ENCODE data around the gene GDA.
A peak's percentile ranks its signal among the peaks of the same experiment; 100 is the strongest.

The GDA gene

DNA sequence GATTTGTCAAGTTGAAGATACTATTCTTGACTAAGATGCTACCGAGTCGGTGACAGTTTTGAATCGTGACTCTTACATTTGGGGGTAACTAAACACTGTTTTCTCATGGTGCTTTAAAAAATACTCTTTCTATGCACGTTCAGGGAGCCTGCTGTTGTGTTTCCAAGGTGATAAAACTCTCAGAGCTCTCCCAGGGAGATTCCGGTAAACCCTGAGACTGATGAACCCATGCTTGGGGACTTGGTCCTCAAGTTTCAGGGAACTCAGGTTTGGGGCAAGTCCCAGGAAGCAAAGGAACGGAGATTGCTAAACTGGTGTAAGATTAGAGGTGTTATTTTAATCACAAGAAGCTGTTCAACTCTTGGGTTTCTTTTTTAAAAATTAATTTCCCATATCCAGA lies 1.4 kb downstream of the GDA start:
- no peak for DNase-seq (ENCODE audit: low read depth)

DNA sequence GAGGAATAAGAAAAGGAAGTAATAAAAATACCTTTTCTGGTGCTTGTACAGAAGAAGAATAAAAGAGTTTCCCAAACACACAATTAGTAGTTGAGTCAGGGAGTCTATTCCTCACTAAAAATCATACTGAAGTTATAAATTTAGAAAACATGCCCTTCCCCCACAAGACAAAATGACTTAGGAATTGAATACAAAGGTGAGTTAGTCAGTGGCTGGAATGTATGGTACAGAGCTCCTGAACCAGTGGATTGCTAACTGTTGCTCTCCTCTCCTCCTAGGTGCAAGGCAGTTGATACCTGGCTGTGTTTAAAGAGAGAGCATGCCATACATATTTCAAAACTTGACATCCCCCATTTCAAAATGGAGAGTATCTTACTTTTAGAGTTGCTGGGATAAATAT lies 1.9 kb downstream of the GDA start:
- no peak for DNase-seq (ENCODE audit: low read depth)

DNA sequence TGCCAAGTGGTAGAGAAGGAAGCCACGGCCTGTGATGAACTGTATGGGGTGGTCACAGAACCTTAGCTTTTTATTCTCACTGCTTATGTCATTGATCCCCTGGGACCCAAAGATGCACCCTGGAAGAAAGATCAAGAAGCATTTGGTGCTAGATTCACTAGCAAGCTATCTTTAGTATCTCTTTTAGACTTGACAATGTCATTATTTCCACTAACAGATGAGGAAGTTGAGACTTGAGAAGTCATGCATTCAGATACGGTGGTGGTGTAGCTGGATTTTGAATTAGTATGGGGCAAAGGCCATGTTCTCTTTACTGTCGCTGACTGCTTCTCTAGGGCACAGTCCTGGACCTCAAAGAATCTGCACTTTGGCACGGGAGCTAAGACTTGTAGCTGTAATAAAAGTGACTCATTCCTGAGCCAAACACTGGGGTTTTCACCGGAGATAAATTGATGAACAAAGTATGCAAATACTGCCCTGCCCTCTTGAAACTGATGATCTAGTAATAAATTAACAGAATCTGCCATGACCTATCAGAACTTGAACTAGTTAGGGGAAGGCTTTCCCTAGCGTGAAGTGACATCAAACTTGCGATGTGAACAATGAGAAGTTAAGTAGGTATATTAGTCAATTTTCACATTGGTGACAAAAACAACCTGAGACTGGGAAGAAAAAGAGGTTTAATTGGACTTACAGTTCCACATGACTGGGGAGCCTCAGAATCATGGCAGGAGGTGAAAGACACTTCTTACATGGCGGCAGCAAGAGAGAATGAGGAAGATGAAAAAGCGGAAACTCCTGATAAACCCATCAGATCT lies 5.4 kb downstream of the GDA start:
- DNase-seq (ENCODE audit: low read depth), result no peak

DNA sequence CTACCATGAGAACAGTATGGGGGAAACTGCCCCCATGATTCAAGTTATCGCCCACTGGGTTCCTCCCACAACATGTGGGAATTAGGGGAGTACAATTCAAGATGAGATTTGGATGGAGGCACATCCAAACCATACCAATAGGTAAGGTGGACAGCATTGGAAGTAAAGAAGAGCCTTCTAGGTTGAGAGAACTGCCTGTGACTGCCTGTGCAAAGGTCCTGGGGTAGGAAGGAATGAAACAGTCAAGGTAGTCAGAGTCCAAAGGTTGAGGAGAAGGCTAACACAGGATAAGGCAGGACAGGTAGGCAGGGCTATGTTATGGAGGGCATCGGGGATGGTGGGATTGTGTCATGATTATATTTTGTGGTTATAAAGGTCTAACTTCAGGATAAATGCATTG lies 6.1 kb downstream of the GDA start:
- no peak for DNase-seq (ENCODE audit: low read depth)

DNA sequence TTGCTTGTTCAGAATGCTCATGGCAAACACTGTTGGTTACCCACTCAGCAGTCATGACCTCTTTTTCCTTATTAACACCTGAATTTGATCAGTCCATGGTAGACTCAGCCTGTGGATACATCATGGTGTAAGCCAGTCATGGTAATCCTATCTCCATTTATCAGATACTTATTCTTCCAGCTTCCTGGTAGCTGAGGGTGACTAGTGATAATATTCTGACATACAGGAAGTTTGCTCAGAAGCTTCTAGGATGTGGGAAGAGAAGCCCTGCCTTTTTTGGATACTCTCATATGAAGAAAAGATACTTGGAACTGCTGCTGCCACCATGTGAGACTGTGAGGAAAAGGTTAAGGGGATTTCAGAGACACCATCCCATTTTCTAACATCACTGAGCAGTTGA lies 7.3 kb downstream of the GDA start:
- DNase-seq (ENCODE audit: low read depth), result no peak

DNA sequence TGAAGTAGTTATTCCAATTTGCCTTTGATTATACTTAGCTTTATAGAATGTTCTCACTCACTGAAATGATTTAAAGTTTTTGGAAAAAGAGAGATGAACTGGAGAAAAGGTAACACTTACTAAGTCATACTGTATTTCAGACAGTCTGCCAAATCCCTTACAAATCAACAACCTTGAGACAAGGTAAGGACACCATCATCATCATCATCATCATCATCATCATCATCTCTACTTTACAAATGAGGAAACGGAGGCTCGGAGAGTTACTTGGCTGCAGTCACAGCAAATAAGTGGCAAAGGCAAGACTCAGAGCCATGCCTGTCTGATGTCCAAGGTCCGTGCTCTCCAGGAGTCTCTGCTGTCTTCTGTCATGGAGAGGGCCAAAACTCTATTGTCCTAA lies 9.4 kb downstream of the GDA start:
- DNase-seq (ENCODE audit: low read depth), result no peak

DNA sequence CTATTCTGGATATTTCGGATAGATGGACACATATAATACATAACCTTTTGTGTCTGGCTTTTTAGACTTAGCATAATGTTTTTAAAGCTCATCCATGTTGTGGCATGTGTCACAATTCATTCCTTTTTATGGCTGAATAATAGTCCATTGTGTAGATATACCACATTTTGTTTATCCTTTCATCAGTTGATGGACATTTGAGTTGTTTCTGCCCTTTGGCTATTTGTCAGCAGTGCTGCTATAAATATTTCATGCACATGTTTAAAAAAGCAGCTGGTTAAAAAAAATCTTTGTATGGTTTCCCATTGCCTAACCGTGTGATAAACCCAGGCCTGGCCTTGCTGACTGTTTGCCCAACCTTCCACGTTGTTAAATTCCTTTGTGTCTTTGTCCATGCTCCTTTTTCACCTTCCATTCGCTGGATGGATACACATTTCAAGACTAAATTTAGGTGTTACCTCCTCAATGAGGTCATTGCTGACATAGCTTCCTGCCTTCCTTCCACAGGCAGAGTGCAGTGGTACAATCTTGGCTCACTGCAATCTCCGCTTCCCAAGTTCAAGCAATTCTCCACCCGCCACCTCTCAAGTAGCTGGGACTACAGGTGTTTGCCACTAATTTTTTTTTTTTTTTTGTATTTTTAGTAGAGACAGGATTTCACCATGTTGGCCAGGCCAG lies 11.3 kb downstream of the GDA start:
- DNase-seq (ENCODE audit: low read depth), result no peak

DNA sequence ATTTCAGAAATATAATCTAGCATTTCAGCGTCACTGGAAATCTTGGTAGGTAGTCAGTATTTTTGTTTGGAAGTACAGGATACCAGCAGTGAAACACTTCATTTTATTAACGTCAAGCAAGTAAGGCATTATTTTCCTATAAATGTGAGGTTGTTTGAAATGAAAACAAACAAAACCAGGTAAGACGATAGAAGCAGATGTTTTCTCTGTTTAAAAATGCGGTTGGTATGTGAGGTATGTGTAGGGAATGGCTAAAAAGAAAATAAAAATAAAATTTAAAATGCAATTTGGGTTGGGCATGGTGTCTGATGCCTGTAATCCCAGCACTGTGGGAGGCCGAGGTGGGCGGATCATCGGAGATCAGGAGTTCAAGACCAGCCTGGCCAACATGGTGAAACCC lies 16.1 kb downstream of the GDA start:
- no peak for DNase-seq (ENCODE audit: low read depth)

DNA sequence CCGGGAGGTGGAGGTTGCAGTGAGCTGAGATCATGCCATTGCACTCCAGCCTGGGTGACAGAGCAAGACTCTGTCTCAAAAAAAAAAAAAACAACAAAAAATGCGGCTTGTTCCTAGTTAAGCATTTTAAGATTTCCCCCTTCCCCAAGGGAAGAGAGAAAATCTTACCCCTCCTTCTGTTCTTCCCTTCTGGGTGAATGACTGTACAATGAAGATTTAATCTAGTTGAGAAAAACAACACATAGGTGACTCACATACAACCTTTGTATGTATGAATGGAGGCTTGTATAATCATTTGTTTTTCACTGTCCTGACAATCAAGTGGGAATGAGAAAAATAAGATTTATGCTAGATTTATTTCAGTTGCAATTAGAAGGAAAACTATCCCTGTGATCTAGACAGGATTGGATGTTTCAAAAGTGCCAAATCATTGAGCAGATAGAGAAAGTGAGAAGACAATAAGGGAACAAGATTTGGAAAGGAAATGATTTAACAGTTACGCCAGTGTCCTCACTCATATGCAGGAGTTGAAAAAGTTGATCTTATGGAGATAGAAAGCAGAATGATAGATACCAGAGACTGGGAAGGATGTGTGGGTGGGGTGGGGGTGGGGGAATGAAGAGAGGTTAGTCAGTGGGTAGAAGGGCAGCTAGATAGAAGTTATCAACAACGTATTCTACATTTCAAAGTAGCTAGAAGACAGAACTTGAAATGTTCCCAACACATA lies 16.7 kb downstream of the GDA start:
- DNase-seq (ENCODE audit: low read depth), result no peak

DNA sequence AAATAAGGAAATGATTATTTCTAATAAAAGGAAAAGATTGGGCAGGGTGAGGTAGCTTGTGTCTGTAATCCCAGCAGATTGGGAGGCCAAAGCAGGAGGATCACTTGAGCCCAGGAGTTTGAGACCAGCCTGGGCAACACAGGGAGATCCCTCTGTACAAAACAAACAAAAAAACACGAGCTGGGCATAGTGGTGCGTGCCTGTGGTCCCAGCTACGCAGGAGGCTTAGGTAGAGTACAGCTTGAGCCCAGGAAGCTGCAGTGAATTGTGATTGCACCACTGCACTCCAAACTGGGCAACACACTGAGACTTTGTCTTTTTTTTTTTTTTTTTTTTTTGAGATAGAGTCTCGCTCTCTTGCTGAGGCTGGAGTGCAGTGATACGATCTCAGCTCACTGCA lies 18.8 kb downstream of the GDA start:
- no peak for DNase-seq (ENCODE audit: low read depth)

DNA sequence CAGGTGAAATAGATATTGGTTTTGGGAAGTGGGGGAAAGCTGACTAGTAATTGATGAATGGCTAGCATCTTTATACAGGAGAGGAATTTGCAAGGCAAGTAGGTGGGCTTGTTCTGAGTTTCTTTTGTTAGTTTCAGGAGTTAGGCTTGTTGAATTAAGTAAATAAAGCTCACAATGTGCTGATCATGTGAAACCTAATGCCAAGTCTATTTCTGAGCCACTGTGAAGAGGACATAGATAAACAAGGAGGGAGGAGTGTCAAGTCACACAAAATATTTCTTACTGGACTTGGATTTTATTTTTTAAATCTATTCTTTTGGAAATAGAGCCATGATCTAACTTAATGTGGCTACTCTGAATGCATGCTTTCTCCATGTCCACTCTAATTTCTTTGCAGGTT lies 19.9 kb downstream of the GDA start:
- DNase-seq (ENCODE audit: low read depth), result no peak

DNA sequence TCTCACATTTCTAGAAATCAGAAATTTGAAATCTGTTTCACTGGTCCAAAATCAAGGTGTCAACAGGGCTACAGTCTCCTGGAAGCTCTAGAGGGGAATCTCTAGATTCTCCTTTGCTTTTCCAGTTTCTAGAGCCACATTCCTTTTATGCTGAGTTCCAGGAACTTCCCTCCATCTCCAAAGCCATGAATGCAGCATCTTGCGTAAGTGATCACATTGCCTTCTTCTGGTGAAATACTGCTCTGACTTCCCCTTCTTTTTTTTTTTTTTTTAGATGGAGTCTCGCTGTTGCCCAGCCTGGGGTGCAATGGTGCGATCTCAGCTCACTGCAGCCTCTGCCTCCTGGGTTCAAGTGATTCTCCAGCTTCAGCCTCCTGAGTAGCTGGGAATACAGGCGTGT lies 23.8 kb downstream of the GDA start:
- no peak for DNase-seq (ENCODE audit: low read depth)

DNA sequence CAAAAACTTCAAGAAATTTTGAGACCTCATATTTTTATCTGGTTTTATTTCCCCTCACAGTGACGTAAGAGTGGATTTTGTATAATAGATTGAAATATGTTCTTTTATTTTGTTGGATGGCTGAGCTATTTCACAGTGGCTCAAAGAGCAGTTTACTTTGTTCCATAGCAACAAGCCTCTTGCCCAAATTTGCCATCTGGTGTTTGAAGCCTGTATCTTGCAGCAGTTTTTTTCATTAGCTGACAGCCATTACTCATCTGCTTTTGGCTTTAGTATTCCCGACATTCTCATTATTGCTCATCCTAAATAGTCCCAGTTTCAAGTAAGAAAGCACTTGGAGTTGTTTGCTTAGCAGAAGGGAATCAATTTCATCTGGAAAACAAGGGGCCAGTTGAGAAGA lies 36.3 kb downstream of the GDA start:
- no peak for DNase-seq (ENCODE audit: low read depth)

DNA sequence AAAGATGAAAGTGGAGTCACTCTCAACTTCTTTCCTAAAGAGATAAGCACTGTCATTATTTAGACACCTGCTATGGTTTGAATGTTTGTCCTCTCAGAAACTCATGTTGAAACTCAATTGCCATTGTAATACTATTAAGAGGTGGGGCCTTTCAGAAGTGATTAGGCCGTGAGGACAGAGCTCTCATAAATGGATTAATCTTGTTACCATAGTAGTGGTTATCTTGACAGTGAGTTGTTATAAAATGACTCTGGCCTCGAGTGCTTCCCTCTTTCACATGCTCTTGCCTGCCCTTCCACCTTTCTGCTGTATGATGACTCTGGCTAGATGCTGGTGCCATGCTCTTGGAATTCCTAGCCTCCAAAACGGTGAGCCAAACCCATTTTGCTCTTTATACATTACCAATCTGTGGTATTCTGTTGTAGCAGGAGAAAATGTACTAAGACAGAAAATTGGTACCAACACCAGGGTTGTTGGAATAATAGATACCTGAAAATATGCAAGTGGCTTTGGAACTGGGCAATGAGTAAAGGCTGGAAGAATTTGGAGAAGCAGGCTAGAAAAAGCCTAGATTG lies 38.0 kb downstream of the GDA start:
- DNase-seq (ENCODE audit: low read depth), result no peak

DNA sequence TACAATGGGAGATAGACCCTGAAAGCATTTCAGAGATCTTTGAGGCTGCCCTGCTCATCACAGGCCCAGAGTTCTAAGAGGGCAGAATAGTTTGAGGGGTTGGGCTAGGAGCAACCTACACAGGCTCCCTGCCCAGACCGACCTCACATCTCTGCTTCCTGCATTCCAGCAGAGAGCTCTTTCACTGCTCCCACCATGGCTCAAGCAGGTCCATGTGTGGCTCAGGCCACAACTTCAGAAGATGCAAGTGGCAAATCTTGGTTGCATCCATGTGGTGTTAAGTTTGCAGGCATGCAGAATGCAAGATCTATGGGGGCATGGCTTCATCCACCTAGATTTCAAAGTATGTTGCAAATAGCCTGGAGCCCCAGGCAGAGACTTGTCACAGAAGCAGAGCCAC lies 39.0 kb downstream of the GDA start:
- DNase-seq (ENCODE audit: low read depth), result no peak

DNA sequence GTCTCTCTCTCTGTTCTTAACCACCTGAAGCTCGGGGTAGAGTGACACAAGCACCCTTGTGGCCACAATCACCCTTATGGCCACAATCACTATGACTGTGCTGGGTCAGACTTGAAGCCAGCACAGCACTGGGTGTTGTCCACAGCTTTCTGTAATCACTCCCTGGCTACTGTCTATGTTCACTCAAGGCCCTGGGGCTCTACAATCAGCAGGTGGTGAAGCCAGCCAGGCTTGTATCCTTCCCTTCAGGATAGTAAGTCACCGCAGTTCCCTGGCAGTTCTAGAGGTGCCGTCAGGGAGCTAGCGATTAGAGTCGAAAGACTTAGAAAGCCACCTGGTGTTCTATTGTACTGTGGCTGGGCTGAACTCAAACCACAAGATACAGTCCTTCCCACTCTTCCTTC lies 44.2 kb downstream of the GDA start:
- no peak for DNase-seq (ENCODE audit: low read depth)

DNA sequence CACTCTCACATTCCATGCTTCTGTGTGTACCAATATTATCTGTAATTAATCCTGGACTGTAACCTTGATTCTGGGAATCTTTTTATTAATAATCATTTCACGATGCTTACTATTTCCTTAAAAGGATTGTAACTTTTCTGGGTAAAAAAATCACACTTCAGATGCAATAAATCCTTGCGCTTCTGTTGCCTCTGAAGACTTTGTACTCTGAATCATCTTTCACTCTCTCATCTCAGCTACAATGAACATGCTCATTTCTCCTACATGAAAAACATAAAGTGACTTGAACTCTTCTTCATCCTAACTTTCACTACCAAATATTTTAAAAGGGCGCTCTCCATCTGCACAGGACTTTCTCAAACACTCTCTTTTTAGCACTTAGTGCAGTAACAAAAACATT lies 50.0 kb downstream of the GDA start:
- DNase-seq (ENCODE audit: low read depth), result no peak

DNA sequence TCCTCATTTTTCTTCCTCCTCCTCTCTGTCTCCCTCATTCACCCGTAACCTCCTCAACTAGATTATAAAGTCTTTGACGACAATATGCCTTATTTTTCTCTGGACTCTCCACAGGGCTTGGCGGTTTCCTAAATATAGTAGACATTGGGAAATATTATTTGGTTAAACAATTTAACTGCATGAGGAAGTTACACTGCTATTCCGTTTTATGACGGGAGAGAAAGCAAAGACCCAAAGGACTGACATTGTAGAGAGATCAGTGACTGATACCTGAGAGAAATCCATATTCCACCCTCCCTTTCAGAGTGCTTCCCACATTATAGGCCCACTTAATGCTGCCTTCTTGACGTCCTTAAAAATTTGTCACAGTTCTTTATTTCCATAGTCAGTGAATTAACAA lies 51.2 kb downstream of the GDA start:
- DNase-seq (ENCODE audit: low read depth), result no peak

DNA sequence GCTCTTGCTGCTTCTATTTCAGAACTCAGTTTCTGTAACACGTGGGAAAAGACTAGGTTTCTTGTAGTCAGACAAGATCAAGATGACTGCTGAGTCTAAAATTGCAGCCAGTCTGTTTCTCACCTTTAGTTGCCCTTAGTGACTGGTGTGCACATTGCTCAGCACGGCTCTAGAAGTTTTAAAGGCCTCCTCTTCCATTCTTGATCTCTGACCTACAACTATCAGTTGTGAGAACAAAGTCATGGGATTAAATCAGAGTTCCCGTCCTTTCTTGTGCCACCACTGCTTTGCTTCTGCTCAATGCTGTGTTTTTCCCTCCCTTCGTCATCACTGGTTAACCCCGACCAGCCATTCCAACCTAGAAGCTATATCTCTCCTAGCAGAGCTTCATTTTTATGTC lies 52.8 kb downstream of the GDA start:
- no peak for DNase-seq (ENCODE audit: low read depth)

DNA sequence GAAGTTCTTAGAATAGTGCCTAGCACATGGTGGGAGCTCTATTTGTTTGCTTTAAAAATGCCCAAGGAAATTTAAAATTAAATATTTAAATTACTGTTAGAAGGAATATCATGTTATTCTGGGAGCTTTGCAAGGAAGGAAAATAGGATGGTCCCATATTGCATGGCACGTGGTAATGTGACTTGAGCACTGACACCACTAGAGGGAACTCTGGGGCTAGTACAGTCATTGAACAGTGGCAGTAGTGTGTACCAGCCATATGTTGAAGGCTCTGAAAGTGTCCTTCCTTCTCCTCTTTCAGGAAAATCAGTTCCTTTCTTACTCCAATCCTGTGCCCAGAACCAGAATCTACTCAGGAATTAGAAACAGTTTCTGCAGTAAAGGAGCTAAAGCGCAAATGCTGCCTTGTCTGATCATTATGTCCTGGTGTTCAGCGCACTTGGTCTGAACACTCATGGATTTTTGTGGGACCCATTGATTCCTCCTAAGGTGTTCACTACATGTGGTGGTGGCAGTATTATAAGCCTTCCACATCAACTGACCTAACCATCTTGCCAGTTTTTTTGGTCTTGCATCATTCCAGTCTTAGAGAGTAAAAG lies 54.1 kb downstream of the GDA start:
- peak; percentile 12 for DNase-seq (ENCODE audit: low read depth)

DNA sequence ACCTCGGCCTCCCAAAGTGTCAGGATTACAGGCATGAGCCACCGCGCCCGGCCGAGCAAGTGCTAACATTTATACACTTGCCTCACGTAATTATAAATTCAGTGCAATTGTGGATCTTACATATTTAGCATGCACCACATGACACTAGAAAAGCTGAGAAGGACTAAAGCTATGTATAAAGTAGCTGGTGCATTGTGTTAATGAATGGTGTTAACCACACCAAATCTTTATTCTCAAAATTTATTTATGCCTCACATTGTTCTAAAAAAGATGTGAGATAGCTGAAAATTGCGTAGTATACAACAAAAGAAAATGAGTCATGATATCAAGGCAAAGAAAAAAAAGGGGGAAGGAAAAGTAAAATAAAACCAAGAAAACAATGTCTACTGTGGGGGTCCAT lies 54.8 kb downstream of the GDA start:
- no peak for DNase-seq (ENCODE audit: low read depth)

DNA sequence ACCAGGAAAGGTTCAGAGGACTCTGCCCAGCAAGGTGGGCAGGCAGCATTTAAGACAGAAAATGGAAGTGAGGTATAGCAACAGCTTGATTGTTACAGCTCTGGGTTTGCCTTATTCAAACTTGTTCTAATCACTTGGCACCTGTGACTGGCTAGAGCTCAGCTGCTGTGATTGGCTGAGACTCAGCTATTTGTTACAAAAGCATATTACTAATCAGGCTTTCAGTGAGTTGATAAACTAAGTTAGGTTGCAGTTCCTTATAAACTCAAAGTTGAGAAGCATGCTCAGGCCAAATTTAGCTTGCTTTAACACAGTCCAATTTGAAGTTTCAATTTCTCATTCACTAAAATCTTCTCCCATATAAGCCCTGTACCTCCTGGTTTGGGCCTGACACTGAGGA lies 56.3 kb downstream of the GDA start:
- DNase-seq (ENCODE audit: low read depth), result no peak

DNA sequence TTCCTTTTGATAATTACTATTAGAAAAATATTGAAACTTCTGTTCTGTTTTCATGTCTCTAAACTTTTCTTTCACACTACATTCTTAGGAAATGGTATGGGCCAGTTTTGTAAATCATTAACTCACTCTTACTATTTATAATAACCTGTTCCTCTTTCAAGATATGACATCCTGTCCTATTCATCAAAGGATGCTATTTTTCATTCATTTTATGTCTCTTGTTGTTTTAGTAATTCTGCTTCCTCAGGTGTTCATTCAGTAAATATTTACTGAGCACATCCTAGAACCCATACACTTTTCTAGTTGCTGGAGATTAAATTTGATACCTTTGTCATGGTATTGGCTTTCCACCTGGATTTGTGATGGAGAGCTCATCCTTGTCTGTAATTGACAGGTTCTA lies 58.0 kb downstream of the GDA start:
- no peak for DNase-seq (ENCODE audit: low read depth)
